Measurements from ENCODE around the gene OSGIN1.

DNA sequence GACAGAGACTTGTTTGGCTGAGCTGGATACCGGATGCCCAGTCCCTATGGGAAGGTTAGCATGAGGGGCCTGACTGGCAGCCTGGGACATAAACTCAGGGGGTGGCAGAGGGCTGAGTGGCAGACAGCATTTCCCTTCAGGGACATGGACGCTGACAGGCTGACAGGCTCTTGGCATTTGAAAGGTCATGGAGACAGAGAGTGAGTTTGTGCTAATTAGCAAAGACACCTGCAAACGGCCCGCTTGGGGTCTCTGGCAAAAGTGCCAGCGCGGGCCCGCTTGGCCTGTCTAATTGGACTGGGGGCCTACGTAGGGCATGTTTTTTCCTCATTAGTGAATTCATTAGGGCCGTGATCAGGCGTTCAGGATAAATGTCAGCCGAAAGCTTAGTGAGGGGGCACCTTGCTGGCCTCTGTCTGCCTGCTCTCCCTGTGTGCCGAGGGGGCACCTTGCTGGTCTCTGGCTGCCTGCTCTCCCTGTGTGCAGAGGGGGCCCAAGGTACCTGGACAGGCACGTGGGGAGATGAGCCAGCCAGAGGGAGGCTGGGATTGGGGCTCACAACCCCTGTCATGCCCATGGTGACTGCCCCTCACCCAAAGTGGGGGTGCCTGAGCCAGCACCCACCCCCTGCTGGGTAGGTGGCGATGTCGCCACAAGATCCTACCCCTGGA is 22.7 kb downstream of the OSGIN1 start:
- TF ChIP-seq, protein P1, sequence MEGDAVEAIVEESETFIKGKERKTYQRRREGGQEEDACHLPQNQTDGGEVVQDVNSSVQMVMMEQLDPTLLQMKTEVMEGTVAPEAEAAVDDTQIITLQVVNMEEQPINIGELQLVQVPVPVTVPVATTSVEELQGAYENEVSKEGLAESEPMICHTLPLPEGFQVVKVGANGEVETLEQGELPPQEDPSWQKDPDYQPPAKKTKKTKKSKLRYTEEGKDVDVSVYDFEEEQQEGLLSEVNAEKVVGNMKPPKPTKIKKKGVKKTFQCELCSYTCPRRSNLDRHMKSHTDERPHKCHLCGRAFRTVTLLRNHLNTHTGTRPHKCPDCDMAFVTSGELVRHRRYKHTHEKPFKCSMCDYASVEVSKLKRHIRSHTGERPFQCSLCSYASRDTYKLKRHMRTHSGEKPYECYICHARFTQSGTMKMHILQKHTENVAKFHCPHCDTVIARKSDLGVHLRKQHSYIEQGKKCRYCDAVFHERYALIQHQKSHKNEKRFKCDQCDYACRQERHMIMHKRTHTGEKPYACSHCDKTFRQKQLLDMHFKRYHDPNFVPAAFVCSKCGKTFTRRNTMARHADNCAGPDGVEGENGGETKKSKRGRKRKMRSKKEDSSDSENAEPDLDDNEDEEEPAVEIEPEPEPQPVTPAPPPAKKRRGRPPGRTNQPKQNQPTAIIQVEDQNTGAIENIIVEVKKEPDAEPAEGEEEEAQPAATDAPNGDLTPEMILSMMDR (IDR thresholded peaks at IDR 0.05): no peak
- no peak for TF ChIP-seq POLR2A (IDR thresholded peaks at IDR 0.05)
